Activated CD8-positive, alpha-beta T cell treated with anti-CD3 and anti-CD28 coated beads, Interleukin-2, amount 10 ng/mL, durations not matched to agents 7 days and 5 days (primary cell): ENCODE results near the gene NR6A1. TPM values are rescaled to one million over a fixed set of nuclear protein-coding genes. Genes with fewer than 3 reads are reported as not detected.

Experiments used
- ATAC-seq: fragments of 150-1000 bp; cut with Tn5 transposase; one replicate; pipeline ENCODE4 v1.10.0; 2021; ENCODE audit warnings: moderate library complexity
- CTCF ChIA-PET: fragments of 350-600 bp; sonication (Branson Sonifier 250); formaldehyde crosslinking; loops from one replicate; lab custom pipeline; 2021; ENCODE audit warnings: antibody characterized with exemption; lab: Charles Lee
- POLR2A ChIA-PET: fragments of 350-600 bp; sonication (Branson Sonifier 250); formaldehyde crosslinking; loops from one replicate; lab custom pipeline; 2021; ENCODE audit warnings: antibody characterized with exemption; lab: Charles Lee
- DNase-seq: peaks from one replicate; pipeline ENCODE4 v3.0.0-alpha.2; 2020
- H3K27ac Mint-ChIP-seq: one replicate; pipeline ENCODE4 v1.8.0; 2021; ENCODE audit warnings: mild to moderate bottlenecking, mixed read lengths
- H3K27me3 Mint-ChIP-seq: one replicate; pipeline ENCODE4 v1.8.0; 2021; ENCODE audit warnings: low read depth, mixed read lengths
- H3K36me3 Mint-ChIP-seq: one replicate; pipeline ENCODE4 v1.8.0; 2021; ENCODE audit warnings: low read depth, mixed read lengths
- H3K4me1 Mint-ChIP-seq: one replicate; pipeline ENCODE4 v1.8.0; 2021; ENCODE audit warnings: low read depth, mixed read lengths
- H3K4me3 Mint-ChIP-seq: one replicate; pipeline ENCODE4 v1.8.0; 2021; ENCODE audit warnings: mild to moderate bottlenecking, mixed read lengths
- H3K9me3 Mint-ChIP-seq: one replicate; pipeline ENCODE4 v1.8.0; 2022; ENCODE audit warnings: mixed read lengths; ENCODE audit not compliant: insufficient read depth
- total RNA-seq, 2 experiments: library from RNA; stranded (reverse); gene quantifications; one replicate each; pipeline ENCODE4 v1.2.3, GENCODE V29; 2021

NR6A1 gene
- total RNA-seq, 2 experiments from 2014 or later, result 0.18 to 0.26 TPM

GRCh38 chr9:124765439-124765835 is 5.7 kb downstream of the NR6A1 start:
- ATAC-seq, result no peak
- no peak overlapping the region for H3K27ac Mint-ChIP-seq

GRCh38 chr9:124764774-124765438 is 6.2 kb downstream of the NR6A1 start:
- Mint-ChIP-seq H3K27me3 (peaks cover 69% of the 10 kb centered on the region), H3K36me3 (no peaks in the 10 kb centered on the region), H3K4me3 (no peak overlapping the region), H3K9me3 (no peaks in the 10 kb centered on the region), H3K4me1 (peaks cover 8% of the 10 kb centered on the region), H3K27ac (no peak overlapping the region)
- CTCF ChIA-PET, result interaction anchor here (1.1 to 6.0 kb wide), 7 partner anchors 10 to 148 kb away, joined by 3 to 35 read pairs (median 5); partner anchors contain the start of gene WDR38
- ATAC-seq (no peak), DNase-seq (no peak)
- POLR2A ChIA-PET, result no interaction called here

More at GRCh38 chr9:124765439-124765835, 5.7 kb downstream of the NR6A1 start:
- Mint-ChIP-seq H3K4me1 (peaks cover 13% of the 10 kb centered on the region), H3K27me3 (peaks cover 73% of the 10 kb centered on the region), H3K36me3 (peaks cover 1% of the 10 kb centered on the region), H3K4me3 (no peak overlapping the region), H3K9me3 (no peaks in the 10 kb centered on the region)
- ChIA-PET CTCF (interaction anchor here (0.9 to 6.0 kb wide), 9 partner anchors 8 to 148 kb away, joined by 3 to 35 read pairs (median 4); partner anchors contain the start of gene WDR38), POLR2A (no interaction called here)
- DNase-seq, result no peak

GRCh38 chr9:124762633-124763032 is 8.5 kb downstream of the NR6A1 start:
- DNase-seq (no peak), ATAC-seq (no peak)
- H3K4me1 Mint-ChIP-seq, result no peaks in the 10 kb centered on the region
- no peak overlapping the region for H3K27ac Mint-ChIP-seq
- H3K36me3 Mint-ChIP-seq, result no peaks in the 10 kb centered on the region
- no peaks in the 10 kb centered on the region for H3K9me3 Mint-ChIP-seq
- peaks cover 66% of the 10 kb centered on the region for H3K27me3 Mint-ChIP-seq
- ChIA-PET CTCF (interaction anchor here (0.8 to 6.0 kb wide), 5 partner anchors 10 to 211 kb away, joined by 3 to 35 read pairs (median 4); partner anchors contain the start of gene WDR38), POLR2A (interaction anchor here (0.8 kb wide), 1 partner anchor 39 kb away, joined by 3 read pairs; no protein-coding TSS in a partner anchor)
- H3K4me3 Mint-ChIP-seq, result no peak overlapping the region

GRCh38 chr9:124761710-124762109 is 9.4 kb downstream of the NR6A1 start:
- Mint-ChIP-seq H3K9me3 (no peaks in the 10 kb centered on the region), H3K27ac (no peak overlapping the region), H3K4me1 (no peaks in the 10 kb centered on the region), H3K4me3 (no peak overlapping the region), H3K36me3 (no peaks in the 10 kb centered on the region), H3K27me3 (peaks cover 66% of the 10 kb centered on the region)
- POLR2A ChIA-PET, result no interaction called here
- CTCF ChIA-PET, result interaction anchor here (0.7 to 6.0 kb wide), 4 partner anchors 11 to 200 kb away, joined by 3 to 35 read pairs (median 3); partner anchors contain the start of gene WDR38
- ATAC-seq, result no peak
- no peak for DNase-seq

GRCh38 chr9:124761196-124761595 is 9.9 kb downstream of the NR6A1 start:
- H3K4me1 Mint-ChIP-seq, result no peaks in the 10 kb centered on the region
- CTCF ChIA-PET, result interaction anchor here (0.7 to 1.5 kb wide), 3 partner anchors 17 to 200 kb away, joined by 3 to 4 read pairs (median 3); partner anchors contain the start of gene WDR38
- POLR2A ChIA-PET, result no interaction called here

GRCh38 chr9:124760719-124761118 is 10.4 kb downstream of the NR6A1 start:
- ChIA-PET CTCF (interaction anchor here (1.2 to 1.5 kb wide), 3 partner anchors 14 to 93 kb away, joined by 3 to 4 read pairs (median 4); partner anchors contain the start of gene WDR38), POLR2A (no interaction called here)
- no peaks in the 10 kb centered on the region for H3K36me3 Mint-ChIP-seq
- no peak overlapping the region for H3K4me3 Mint-ChIP-seq
- ATAC-seq (no peak), DNase-seq (no peak)
- H3K27ac Mint-ChIP-seq, result no peak overlapping the region
- H3K9me3 Mint-ChIP-seq, result no peaks in the 10 kb centered on the region
- H3K27me3 Mint-ChIP-seq, result peaks cover 64% of the 10 kb centered on the region
- no peaks in the 10 kb centered on the region for H3K4me1 Mint-ChIP-seq

More at GRCh38 chr9:124761196-124761595, 9.9 kb downstream of the NR6A1 start:
- Mint-ChIP-seq H3K36me3 (no peaks in the 10 kb centered on the region), H3K27me3 (peaks cover 65% of the 10 kb centered on the region), H3K4me3 (no peak overlapping the region), H3K27ac (no peak overlapping the region), H3K9me3 (no peaks in the 10 kb centered on the region)
- no peak for ATAC-seq
- no peak for DNase-seq

- no peak for ATAC-seq
- POLR2A ChIA-PET, result no interaction called here
- DNase-seq, result no peak
- CTCF ChIA-PET, result interaction anchor here (1.2 kb wide), 3 partner anchors 12 to 142 kb away, joined by 3 to 6 read pairs (median 4); partner anchors contain the start of gene NR6A1
- Mint-ChIP-seq H3K9me3 (no peaks in the 10 kb centered on the region), H3K27me3 (peaks cover 69% of the 10 kb centered on the region), H3K36me3 (no peaks in the 10 kb centered on the region), H3K4me3 (no peak overlapping the region), H3K27ac (no peak overlapping the region), H3K4me1 (no peaks in the 10 kb centered on the region)
Measured at GRCh38 chr9:124759327-124759726, 11.8 kb downstream of the NR6A1 start.

GRCh38 chr9:124758691-124759090 is 12.4 kb downstream of the NR6A1 start:
- CTCF ChIA-PET, result interaction anchor here (1.2 to 1.7 kb wide), 4 partner anchors 13 to 141 kb away, joined by 3 to 6 read pairs (median 4); partner anchors contain the start of gene NR6A1

GRCh38 chr9:124758061-124758460 is 13.1 kb downstream of the NR6A1 start:
- DNase-seq (no peak), ATAC-seq (no peak)
- no peaks in the 10 kb centered on the region for H3K36me3 Mint-ChIP-seq
- POLR2A ChIA-PET, result no interaction called here
- H3K27ac Mint-ChIP-seq, result no peak overlapping the region
- no peaks in the 10 kb centered on the region for H3K9me3 Mint-ChIP-seq
- CTCF ChIA-PET, result interaction anchor here (1.2 to 1.7 kb wide), 2 partner anchors 14 to 94 kb away, joined by 3 to 6 read pairs; partner anchors contain the start of gene NR6A1
- H3K27me3 Mint-ChIP-seq, result peaks cover 73% of the 10 kb centered on the region
- H3K4me1 Mint-ChIP-seq, result no peaks in the 10 kb centered on the region
- H3K4me3 Mint-ChIP-seq, result no peak overlapping the region

More at GRCh38 chr9:124758691-124759090, 12.4 kb downstream of the NR6A1 start:
- POLR2A ChIA-PET, result no interaction called here
- no peaks in the 10 kb centered on the region for H3K4me1 Mint-ChIP-seq
- H3K27me3 Mint-ChIP-seq, result peaks cover 71% of the 10 kb centered on the region
- H3K9me3 Mint-ChIP-seq, result no peaks in the 10 kb centered on the region
- ATAC-seq (no peak), DNase-seq (no peak)
- no peaks in the 10 kb centered on the region for H3K36me3 Mint-ChIP-seq
- H3K4me3 Mint-ChIP-seq, result no peak overlapping the region
- no peak overlapping the region for H3K27ac Mint-ChIP-seq

GRCh38 chr9:124757616-124758015 is 13.5 kb downstream of the NR6A1 start:
- ATAC-seq, result no peak
- H3K36me3 Mint-ChIP-seq, result no peaks in the 10 kb centered on the region

GRCh38 chr9:124756011-124756410 is 15.1 kb downstream of the NR6A1 start:
- ATAC-seq, result no peak
- no peak for DNase-seq
- Mint-ChIP-seq H3K27me3 (peaks cover 62% of the 10 kb centered on the region), H3K9me3 (no peaks in the 10 kb centered on the region), H3K4me3 (no peak overlapping the region), H3K4me1 (no peaks in the 10 kb centered on the region), H3K36me3 (no peaks in the 10 kb centered on the region), H3K27ac (no peak overlapping the region)
- CTCF ChIA-PET, result no interaction called here
- POLR2A ChIA-PET, result no interaction called here

More at GRCh38 chr9:124757616-124758015, 13.5 kb downstream of the NR6A1 start:
- peaks cover 72% of the 10 kb centered on the region for H3K27me3 Mint-ChIP-seq
- H3K4me1 Mint-ChIP-seq, result no peaks in the 10 kb centered on the region
- CTCF ChIA-PET, result interaction anchor here (0.8 to 1.7 kb wide), 5 partner anchors 9 to 95 kb away, joined by 3 to 5 read pairs (median 3); no protein-coding TSS in a partner anchor
- no peak for DNase-seq
- no peak overlapping the region for H3K27ac Mint-ChIP-seq
- H3K4me3 Mint-ChIP-seq, result no peak overlapping the region
- no peaks in the 10 kb centered on the region for H3K9me3 Mint-ChIP-seq
- POLR2A ChIA-PET, result no interaction called here

GRCh38 chr9:124755061-124755460 is 16.1 kb downstream of the NR6A1 start:
- DNase-seq (no peak), ATAC-seq (no peak)
- H3K4me3 Mint-ChIP-seq, result no peak overlapping the region
- H3K36me3 Mint-ChIP-seq, result no peaks in the 10 kb centered on the region
- no peaks in the 10 kb centered on the region for H3K9me3 Mint-ChIP-seq
- ChIA-PET POLR2A (no interaction called here), CTCF (interaction anchor here (1.0 kb wide), 1 partner anchor 423 kb away, joined by 3 read pairs; no protein-coding TSS in a partner anchor)
- no peak overlapping the region for H3K27ac Mint-ChIP-seq
- H3K4me1 Mint-ChIP-seq, result no peaks in the 10 kb centered on the region
- peaks cover 62% of the 10 kb centered on the region for H3K27me3 Mint-ChIP-seq
